HG03558 (cell line): ENCODE measurements around the gene ASRGL1.

Experiments used
- ATAC-seq: cut with Tn5 transposase; IDR thresholded peaks from one replicate; pipeline ENCODE4 v1.9.1; 2021; ENCODE audit warnings: moderate number of reproducible peaks; ENCODE audit not compliant: unreplicated experiment; ENCODE audit errors: extremely low read depth

ASRGL1 gene

GRCh38 chr11:62409831-62410230 is 72.6 kb downstream of the ASRGL1 start:
- no peak for ATAC-seq

- ATAC-seq = no peak
Measured at GRCh38 chr11:62410972-62411371, 73.7 kb downstream of the ASRGL1 start.

GRCh38 chr11:62411524-62411923 is 74.3 kb downstream of the ASRGL1 start:
- ATAC-seq = no peak

GRCh38 chr11:62413060-62413696 is 75.9 kb downstream of the ASRGL1 start:
- ATAC-seq = no peak

- ATAC-seq = no peak
Measured at GRCh38 chr11:62416596-62416995, 79.3 kb downstream of the ASRGL1 start.

GRCh38 chr11:62418136-62418535 is 80.9 kb downstream of the ASRGL1 start:
- no peak for ATAC-seq

GRCh38 chr11:62418733-62419132 is 81.5 kb downstream of the ASRGL1 start, which contains the start of gene SCGB1A1:
Gene SCGB1A1 (plus strand): TSS chr11:62419033. CDS start chr11:62419096, 63 bp downstream.
- ATAC-seq = no peak

GRCh38 chr11:62419314-62419929 is 82.2 kb downstream of the ASRGL1 start:
- no peak for ATAC-seq

GRCh38 chr11:62419943-62420342 is 82.7 kb downstream of the ASRGL1 start:
- no peak for ATAC-seq

GRCh38 chr11:62420882-62421281 is 83.6 kb downstream of the ASRGL1 start:
- ATAC-seq = no peak

- ATAC-seq = no peak
Measured at GRCh38 chr11:62421996-62422395, 84.7 kb downstream of the ASRGL1 start.

GRCh38 chr11:62423012-62423411 is 85.8 kb downstream of the ASRGL1 start:
- no peak for ATAC-seq

GRCh38 chr11:62427630-62428233 is 90.5 kb downstream of the ASRGL1 start:
- ATAC-seq = no peak

GRCh38 chr11:62428871-62429560 is 91.8 kb downstream of the ASRGL1 start:
- ATAC-seq = no peak

- ATAC-seq = no peak
Measured at GRCh38 chr11:62430425-62430824, 93.2 kb downstream of the ASRGL1 start.

GRCh38 chr11:62431171-62431901 is 94.1 kb downstream of the ASRGL1 start:
- ATAC-seq = no peak

GRCh38 chr11:62432695-62433094 is 95.4 kb downstream of the ASRGL1 start:
- ATAC-seq = no peak

- no peak for ATAC-seq
Measured at GRCh38 chr11:62433141-62433903, 96.1 kb downstream of the ASRGL1 start.

GRCh38 chr11:62433904-62434276 is 96.6 kb downstream of the ASRGL1 start:
- ATAC-seq = no peak
